ENCODE results near the gene MAPK9.

DNA sequence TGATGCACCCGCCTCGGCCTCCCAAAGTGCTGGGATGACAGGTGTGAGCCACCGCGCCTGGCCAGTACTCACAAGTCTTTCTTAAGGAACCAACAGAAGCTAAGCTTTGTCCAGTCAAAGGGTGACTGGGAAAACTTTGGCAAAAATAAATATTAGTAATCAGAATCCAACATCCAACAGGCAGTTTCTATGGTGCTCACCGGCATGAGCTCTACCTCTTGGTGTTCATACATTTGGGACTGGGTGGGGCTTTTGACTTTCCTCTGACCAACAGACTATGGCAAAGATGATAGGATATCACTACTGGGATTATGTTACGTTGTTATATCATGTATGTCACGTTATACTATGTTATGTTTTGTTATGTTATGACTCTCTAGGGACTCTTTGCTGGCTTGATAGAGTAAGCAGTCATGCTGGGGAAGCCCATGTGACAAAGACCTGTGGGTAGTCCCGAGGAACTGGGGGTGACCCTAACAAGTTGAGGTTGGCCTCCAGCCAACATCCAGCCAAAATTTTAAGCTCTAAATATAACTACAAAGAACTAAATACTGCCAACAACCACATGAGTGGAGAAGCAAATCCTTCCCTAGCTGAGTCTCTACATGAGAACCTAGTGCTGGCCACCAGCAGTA, 88.8 kb downstream of the MAPK9 start:
- TF ChIP-seq TAF1 (IDR thresholded peaks at IDR 0.05; ENCODE audit: borderline replicate concordance, insufficient read depth, low read length) (no peak), POLR2AphosphoS5 (IDR thresholded peaks at IDR 0.05; ENCODE audit: low read depth, low read length) (no peak), SIN3A (IDR thresholded peaks at IDR 0.05; ENCODE audit: borderline replicate concordance, insufficient read depth, low read length) (no peak), REST (IDR thresholded peaks at IDR 0.05; ENCODE audit: insufficient read depth in 1 of 2, low read depth in 2 of 2, low read length in 2 of 2) (no peak)

Measured in PFSK-1 (cell line).